ENCODE data around the gene HOXB2.

HOXB2 gene

GRCh38 chr17:48586355-48587258 is 41.7 kb upstream of the HOXB2 start:
- Mint-ChIP-seq H3K27ac (no peak overlapping the region), H3K9me3 (ENCODE audit: low read depth) (no peaks in the 10 kb centered on the region)

GRCh38 chr17:48584223-48584741 is 39.4 kb upstream of the HOXB2 start:
- Mint-ChIP-seq H3K36me3 (no peaks in the 10 kb centered on the region), H3K27me3 (peaks cover 69% of the 10 kb centered on the region), H3K4me3 (peak overlapping the region; percentile 41), H3K4me1 (ENCODE audit: low read depth) (peaks cover 47% of the 10 kb centered on the region), H3K9me3 (ENCODE audit: low read depth) (no peaks in the 10 kb centered on the region), H3K27ac (no peak overlapping the region)

More at GRCh38 chr17:48586355-48587258, 41.7 kb upstream of the HOXB2 start:
- H3K4me3 Mint-ChIP-seq, result peak overlapping the region; percentile 94
- H3K4me1 Mint-ChIP-seq (ENCODE audit: low read depth), result peaks cover 32% of the 10 kb centered on the region
- H3K36me3 Mint-ChIP-seq, result no peaks in the 10 kb centered on the region
- H3K27me3 Mint-ChIP-seq, result peaks cover 65% of the 10 kb centered on the region

GRCh38 chr17:48583708-48584222 is 38.9 kb upstream of the HOXB2 start:
- Mint-ChIP-seq H3K4me1 (ENCODE audit: low read depth) (peaks cover 51% of the 10 kb centered on the region), H3K36me3 (no peaks in the 10 kb centered on the region), H3K9me3 (ENCODE audit: low read depth) (no peaks in the 10 kb centered on the region), H3K27ac (no peak overlapping the region), H3K27me3 (peaks cover 72% of the 10 kb centered on the region), H3K4me3 (peak overlapping the region; percentile 41)

GRCh38 chr17:48582750-48583069 is 37.8 kb upstream of the HOXB2 start:
- Mint-ChIP-seq H3K36me3 (no peaks in the 10 kb centered on the region), H3K27ac (no peak overlapping the region), H3K4me3 (peak overlapping the region; percentile 75), H3K9me3 (ENCODE audit: low read depth) (no peaks in the 10 kb centered on the region), H3K27me3 (peaks cover 67% of the 10 kb centered on the region), H3K4me1 (ENCODE audit: low read depth) (peaks cover 56% of the 10 kb centered on the region)

- Mint-ChIP-seq H3K9me3 (ENCODE audit: low read depth) (no peaks in the 10 kb centered on the region), H3K4me3 (peak overlapping the region; percentile 52), H3K4me1 (ENCODE audit: low read depth) (peaks cover 50% of the 10 kb centered on the region), H3K27ac (no peak overlapping the region), H3K27me3 (peaks cover 45% of the 10 kb centered on the region), H3K36me3 (no peaks in the 10 kb centered on the region)
Measured at GRCh38 chr17:48579760-48580554, 35.0 kb upstream of the HOXB2 start.

GRCh38 chr17:48579471-48579759 is 34.5 kb upstream of the HOXB2 start:
- Mint-ChIP-seq H3K27me3 (peaks cover 44% of the 10 kb centered on the region), H3K4me1 (ENCODE audit: low read depth) (peaks cover 48% of the 10 kb centered on the region), H3K9me3 (ENCODE audit: low read depth) (no peaks in the 10 kb centered on the region), H3K27ac (no peak overlapping the region), H3K4me3 (peak overlapping the region; percentile 88), H3K36me3 (no peaks in the 10 kb centered on the region)

GRCh38 chr17:48578616-48579470 is 33.9 kb upstream of the HOXB2 start:
- Mint-ChIP-seq H3K4me1 (ENCODE audit: low read depth) (peaks cover 48% of the 10 kb centered on the region), H3K9me3 (ENCODE audit: low read depth) (no peaks in the 10 kb centered on the region), H3K27me3 (peaks cover 40% of the 10 kb centered on the region), H3K27ac (no peak overlapping the region), H3K4me3 (peak overlapping the region; percentile 88), H3K36me3 (no peaks in the 10 kb centered on the region)

GRCh38 chr17:48577946-48578615 is 33.2 kb upstream of the HOXB2 start, which contains the start of gene HOXB4:
Gene HOXB4, minus strand, starts transcription at chr17:48578350. Its CDS starts 31 bp downstream, at chr17:48578319.
- H3K4me1 Mint-ChIP-seq (ENCODE audit: low read depth), result peaks cover 48% of the 10 kb centered on the region
- H3K36me3 Mint-ChIP-seq, result no peaks in the 10 kb centered on the region
- no peaks in the 10 kb centered on the region for H3K9me3 Mint-ChIP-seq (ENCODE audit: low read depth)
- H3K27ac Mint-ChIP-seq, result no peak within 1 kb of the TSS
- H3K4me3 Mint-ChIP-seq, result peak within 1 kb of the TSS; percentile 88
- peaks cover 38% of the 10 kb centered on the region for H3K27me3 Mint-ChIP-seq

GRCh38 chr17:48577330-48577945 is 32.5 kb upstream of the HOXB2 start:
- Mint-ChIP-seq H3K27ac (no peak overlapping the region), H3K36me3 (no peaks in the 10 kb centered on the region), H3K27me3 (peaks cover 31% of the 10 kb centered on the region), H3K4me3 (peak overlapping the region; percentile 84), H3K9me3 (ENCODE audit: low read depth) (no peaks in the 10 kb centered on the region), H3K4me1 (ENCODE audit: low read depth) (peaks cover 45% of the 10 kb centered on the region)

- Mint-ChIP-seq H3K36me3 (no peaks in the 10 kb centered on the region), H3K9me3 (ENCODE audit: low read depth) (no peaks in the 10 kb centered on the region), H3K4me3 (peak overlapping the region; percentile 84), H3K27me3 (peaks cover 28% of the 10 kb centered on the region), H3K27ac (no peak overlapping the region), H3K4me1 (ENCODE audit: low read depth) (peaks cover 41% of the 10 kb centered on the region)
Measured at GRCh38 chr17:48576479-48577309, 31.8 kb upstream of the HOXB2 start.

GRCh38 chr17:48575673-48576478 is 31.0 kb upstream of the HOXB2 start:
- Mint-ChIP-seq H3K9me3 (ENCODE audit: low read depth) (no peaks in the 10 kb centered on the region), H3K4me1 (ENCODE audit: low read depth) (peaks cover 34% of the 10 kb centered on the region), H3K27me3 (peaks cover 22% of the 10 kb centered on the region), H3K4me3 (no peak overlapping the region), H3K36me3 (no peaks in the 10 kb centered on the region), H3K27ac (no peak overlapping the region)

- H3K27ac Mint-ChIP-seq, result no peak overlapping the region
- H3K9me3 Mint-ChIP-seq (ENCODE audit: low read depth), result no peaks in the 10 kb centered on the region
- no peaks in the 10 kb centered on the region for H3K36me3 Mint-ChIP-seq
- peaks cover 15% of the 10 kb centered on the region for H3K27me3 Mint-ChIP-seq
- peaks cover 29% of the 10 kb centered on the region for H3K4me1 Mint-ChIP-seq (ENCODE audit: low read depth)
- H3K4me3 Mint-ChIP-seq, result no peak overlapping the region
Measured at GRCh38 chr17:48575066-48575582, 30.2 kb upstream of the HOXB2 start.

Measured in activated naive CD8-positive, alpha-beta T cell (primary cell).